GM21529 (cell line): ENCODE data around the gene FH.
A peak's percentile ranks its signal among the peaks of the same experiment; 100 is the strongest.

Source experiments
- ATAC-seq: cut with Tn5 transposase; IDR thresholded peaks from one replicate; pipeline ENCODE4 v1.9.1; 2021; ENCODE audit not compliant: unreplicated experiment

The FH gene

DNA sequence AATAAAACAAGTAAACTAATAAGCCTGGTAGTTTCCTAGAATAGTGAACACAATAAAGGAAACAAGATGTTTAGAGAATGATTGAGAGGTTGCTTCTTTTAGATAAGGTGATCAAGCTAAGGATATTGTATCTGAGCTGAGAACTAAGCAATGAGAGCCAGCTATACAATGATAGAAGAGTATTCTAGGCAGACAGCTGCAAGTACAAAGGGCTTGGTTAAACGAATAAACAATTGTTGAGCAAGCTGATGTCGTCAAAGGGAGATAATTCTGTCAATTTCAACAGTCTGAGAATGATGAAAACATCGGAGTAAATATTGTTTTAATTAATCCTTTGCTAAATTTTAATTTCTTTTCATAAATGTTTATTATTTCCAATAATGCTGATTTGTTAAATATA is 5.5 kb upstream of the FH start:
- ATAC-seq, result no peak

DNA sequence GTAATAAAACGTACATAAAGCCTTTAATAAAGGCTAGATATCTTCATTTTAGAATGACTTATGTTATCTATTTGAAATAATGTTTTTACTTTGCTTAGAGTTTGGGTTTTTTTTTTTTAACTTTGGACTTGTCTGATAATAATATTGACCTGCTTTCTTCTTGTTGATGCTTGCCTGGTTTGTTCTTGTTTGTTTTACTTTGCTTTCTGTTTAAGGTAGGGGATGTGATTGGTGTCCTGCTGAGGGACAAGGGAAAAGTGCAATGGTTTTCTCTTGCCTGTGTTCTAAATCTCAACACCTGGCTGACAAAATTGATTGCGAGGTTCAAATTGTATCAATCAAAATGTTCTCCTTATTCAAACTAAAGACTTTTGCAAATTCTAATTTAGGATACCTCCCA is 2.2 kb upstream of the FH start:
- no peak for ATAC-seq

DNA sequence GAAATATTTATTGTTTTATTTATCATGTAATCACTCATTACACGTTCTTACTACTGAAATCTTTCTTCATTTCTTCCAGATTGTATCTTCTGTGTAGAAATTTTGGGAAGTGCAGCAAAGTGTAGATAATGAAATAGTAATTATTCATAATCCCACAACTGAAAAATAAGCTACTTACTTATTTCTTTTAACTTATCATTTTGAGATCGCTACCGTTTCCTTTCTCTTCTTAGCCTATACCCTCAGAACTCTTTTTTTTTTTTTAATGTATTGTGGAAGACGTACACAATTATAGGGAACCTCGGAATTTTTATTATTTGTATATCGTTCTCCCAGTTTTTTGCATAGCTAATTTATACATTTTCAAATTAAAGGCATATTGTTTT is 518 bp upstream of the FH start:
- ATAC-seq, result no peak

DNA sequence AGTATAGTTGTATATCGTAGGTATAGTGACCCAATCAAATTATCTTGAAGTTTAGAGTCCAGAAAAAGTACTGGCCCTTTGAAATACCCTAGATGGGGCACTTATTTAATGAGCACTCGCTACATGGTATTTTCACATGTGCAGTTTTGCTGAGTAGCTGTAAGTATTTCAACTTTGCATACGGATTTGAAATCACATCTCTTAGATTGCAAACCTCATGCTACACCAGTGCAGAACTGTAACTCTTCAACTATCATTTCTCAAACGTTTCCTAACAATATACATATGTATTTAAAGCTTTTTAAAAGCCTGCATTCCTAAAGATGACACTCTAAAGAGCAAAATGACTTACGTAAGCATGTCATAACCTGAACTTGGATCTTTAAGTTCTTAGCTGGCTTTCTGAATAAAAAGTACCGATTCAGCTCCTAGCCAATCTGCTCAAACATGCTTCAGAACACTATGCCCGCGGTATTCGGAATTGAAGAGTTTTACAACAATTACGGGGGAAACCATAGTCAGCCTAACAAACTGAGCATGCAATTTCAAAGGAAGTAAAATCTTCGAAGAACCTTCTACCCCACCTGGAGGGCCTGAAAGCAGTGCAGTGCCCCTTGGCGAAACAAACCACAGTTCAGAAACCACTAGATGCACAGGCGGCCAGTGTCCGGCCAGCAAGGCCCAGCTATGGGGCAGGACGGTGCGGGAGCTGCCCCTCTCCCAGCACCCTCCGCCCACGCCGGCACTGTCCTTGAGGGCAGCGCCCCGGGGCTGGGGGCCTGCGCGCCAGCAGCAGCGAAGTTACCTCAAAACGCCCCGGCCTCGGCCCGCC is 863 bp downstream of the FH start:
- ATAC-seq, result peak; percentile 31

DNA sequence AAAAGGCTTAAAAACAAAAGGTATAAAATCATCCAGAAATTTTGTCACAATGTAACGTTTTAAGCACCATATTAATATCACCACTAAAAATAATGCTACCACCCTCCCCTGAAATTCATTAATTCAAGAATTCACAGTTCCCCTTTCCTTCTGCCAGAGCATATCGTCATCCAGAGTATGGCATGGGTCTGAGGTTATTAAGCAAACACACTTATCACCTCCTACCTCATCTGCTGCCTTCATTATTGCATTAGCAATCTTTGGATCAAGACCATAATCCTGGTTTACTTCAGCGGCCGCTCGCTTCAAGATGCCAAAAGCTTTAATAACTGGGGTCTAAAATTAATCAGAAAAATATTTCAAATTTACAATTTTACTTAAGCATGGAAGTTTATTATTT is 6.2 kb downstream of the FH start:
- no peak for ATAC-seq

DNA sequence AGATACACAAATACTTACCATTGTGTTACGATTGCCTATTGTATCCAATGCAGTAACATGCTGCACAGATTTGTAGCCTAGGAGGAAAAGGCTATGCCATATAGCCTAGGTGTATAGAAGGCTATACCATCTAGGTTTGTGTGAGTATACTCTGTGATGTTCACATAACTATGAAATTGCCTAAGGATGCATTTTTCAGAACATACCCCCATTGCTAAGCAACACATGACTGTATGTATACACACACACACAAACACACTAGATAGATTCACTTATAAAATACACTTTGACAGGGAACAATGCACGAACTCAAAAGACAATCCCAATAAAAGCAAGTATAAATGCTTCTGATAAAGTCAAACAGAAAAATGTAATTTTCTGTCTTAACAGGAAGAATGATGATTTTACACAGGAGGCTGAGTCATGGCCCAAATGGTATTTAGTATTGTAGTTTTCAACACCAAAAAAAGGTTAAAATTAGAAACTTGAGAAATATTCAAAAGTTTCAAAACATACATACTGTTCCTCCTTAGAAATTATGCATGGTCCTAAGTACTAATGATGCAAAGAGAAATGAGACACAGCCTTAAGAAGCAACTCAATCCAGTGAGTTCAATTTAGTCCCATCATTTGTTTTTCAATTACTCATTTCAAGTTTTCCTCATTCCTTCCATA is 12.2 kb downstream of the FH start:
- no peak for ATAC-seq

DNA sequence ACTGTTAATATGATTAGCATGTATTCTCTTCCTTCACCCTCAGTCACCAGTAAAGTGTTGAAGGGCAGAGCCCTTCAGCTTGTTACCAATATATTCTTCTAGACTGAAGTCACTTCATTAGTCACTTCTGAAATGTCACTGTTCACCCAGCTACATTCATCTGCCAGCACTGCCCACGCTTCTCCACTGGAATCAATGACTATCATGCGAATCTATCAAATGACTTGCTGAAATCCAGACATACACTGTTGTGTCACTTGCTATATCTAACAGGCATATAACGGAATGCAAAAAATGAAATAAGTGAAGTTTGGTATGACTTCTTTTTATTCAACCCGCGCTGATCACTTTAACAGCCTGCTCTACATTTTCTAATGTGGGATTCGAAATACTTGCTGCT is 16.1 kb downstream of the FH start:
- ATAC-seq, result no peak

DNA sequence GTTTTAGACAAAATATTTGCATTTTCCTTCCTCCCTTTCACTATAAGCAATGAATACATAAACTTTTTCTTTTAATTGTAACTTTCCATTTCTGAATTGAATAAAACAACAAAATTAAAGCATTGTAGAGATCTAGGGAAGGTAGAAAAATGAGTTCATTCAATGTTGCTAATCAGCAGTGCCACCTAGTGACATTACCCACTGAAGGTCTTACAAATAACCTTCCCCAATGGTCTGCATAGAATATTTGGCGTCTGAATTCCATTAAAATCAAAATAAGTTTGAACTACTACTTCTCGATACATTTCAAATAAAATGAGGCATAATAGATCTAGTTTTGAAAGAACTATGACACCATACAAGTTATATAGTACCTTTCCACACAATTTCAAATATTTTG is 19.6 kb downstream of the FH start:
- ATAC-seq, result peak; percentile 55

DNA sequence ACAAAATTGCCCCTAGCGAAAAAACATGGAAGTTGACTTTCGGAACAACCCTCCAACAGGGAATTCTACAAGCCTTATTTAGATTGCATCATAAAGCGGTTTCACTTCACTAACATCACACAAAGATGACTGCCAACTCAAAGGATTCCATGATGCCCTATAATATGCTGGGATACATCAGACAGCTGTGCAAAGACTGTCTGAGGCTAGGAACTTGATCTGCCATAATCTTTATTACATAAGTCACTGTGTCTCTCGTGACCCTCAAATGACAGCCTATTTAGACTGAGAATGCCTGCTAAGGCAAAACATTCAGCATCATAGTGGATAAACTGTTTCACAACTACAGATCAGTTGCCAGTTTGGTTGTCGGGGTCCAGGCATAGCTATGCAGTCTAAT is 23.8 kb downstream of the FH start:
- ATAC-seq, result no peak

DNA sequence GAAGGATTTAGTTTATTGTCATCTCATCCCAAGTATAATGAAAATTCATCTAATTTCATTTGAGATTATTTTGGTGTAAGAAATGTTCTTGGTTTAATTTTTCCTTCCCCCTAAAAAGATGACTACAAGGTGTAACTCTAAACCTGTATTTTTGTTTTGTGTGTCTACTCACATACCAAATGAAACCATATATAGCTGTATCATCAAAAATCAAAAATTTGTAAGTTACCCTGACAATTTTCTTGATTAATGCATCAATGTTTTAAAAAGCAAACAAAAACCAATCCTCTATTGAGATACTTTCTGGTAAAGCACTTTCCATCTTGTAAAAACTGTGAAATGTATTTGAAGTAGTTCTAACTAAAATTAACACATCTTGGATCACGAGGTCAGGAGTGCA is 30.8 kb downstream of the FH start:
- no peak for ATAC-seq

DNA sequence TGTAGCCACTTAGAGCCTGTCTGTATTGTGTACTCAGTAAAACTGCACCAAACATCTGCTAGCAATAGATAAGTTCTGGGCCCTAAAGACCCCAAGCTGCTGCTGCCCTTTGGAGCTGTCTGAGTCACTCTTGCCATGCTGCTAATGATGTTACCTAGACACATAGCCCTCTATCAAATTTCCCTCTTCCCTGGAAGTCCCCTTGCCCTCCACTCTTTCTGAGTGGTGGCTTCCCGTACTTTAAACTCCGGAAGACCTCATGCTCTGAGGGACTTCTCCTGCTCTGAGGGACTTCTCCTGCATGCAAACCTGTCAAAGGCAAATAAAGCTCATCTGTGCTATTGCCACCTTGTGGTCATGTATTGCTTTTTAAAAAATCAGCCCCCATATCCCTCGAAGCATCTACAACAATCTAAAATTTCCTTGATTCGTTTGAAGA is 34.0 kb downstream of the FH start:
- ATAC-seq, result peak; percentile 71

DNA sequence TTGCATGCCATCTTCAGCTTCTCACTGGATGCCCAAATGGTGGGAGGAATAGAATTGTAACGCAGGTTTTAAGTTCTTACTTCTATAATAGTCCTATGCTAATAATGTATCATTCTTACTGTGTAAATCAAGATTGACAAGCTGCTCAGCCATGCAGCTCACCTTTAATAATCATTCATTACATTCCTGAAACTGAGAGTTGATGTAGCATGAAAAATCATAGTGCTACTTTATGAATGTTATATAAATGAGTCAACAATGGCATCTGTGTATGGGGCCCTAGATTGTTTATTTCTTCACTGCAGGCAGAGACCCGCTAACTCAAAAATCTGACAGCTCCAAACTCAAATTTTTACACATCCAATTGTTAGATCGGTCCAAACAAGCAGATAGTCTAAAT is 34.4 kb downstream of the FH start:
- ATAC-seq, result peak; percentile 58

DNA sequence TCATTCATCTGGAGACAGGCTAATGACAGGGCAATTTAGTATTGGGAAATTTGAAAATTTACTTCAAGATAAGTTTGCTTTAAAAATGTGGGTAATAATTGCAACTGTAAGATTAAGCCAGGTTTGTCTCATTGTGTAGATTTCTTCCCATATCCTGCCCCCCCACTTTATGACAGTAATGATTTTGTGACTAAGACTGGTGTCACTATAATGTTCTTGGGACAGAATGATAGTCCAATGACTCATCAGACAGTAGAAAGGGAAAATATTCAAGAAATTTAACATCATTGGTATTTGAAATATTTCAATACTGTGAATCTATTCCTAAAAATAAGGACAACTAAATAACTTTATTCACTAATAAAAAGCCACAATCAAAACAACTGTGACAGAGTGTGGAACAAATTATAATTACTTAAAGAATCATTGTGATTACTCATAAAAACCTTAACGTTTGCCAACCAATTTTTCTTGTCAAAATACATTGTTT is 36.7 kb downstream of the FH start:
- ATAC-seq, result no peak

DNA sequence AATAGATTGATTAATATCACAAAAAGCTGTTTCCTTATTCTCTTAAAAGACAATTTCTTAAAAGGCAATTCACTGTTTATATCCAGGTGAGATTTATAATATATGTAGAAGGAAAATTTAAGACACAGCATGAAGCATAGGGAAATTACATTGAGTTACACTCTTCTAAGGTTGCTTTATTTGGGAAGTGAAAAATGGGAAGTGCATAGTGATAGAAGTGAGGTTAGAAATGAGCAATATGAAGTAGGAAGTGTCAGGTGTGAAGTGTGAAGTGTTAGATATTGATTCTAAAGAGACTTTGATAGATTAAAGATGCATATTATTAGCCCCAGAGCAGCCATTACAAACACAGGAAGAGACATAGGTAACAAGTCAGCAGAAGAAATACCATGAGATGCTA is 40.3 kb downstream of the FH start:
- ATAC-seq, result no peak

DNA sequence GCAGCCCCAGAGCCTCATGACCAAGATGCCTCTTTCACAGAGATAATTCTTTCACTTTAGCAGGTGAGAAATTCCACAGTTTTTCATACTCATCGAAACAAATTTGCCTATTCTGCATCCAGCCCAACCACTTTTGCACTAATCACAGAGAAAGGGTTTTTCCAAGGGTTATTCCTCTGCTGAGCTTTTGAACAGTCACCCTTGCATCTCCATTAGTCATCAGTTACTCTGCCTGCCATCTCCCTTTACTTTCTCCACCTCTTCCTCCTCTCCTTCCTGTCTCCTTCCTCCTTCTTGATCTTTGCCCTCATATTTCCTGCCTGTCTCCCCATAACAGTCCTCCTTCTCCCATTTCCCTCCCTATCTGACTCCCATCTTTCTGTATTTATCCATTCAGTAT is 43.9 kb downstream of the FH start:
- no peak for ATAC-seq

DNA sequence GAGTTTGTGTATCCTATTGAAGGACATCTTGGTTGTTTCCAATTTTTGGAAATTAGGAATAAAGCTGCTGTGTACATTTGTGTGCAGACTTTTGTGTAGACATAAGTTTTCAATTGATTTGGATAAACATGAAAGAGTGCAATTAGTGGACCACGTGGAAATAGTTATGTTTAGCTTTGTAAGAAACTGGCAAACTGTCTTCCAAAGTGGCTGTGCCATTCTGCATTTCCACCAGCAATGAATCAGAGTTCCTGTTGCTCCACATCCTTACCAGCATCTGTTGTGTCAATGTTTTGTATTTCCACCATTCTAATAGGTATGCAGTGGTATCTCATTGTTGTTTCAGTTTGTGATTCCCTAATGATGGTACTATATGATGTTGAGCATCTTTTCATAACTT is 46.5 kb downstream of the FH start:
- ATAC-seq, result no peak

DNA sequence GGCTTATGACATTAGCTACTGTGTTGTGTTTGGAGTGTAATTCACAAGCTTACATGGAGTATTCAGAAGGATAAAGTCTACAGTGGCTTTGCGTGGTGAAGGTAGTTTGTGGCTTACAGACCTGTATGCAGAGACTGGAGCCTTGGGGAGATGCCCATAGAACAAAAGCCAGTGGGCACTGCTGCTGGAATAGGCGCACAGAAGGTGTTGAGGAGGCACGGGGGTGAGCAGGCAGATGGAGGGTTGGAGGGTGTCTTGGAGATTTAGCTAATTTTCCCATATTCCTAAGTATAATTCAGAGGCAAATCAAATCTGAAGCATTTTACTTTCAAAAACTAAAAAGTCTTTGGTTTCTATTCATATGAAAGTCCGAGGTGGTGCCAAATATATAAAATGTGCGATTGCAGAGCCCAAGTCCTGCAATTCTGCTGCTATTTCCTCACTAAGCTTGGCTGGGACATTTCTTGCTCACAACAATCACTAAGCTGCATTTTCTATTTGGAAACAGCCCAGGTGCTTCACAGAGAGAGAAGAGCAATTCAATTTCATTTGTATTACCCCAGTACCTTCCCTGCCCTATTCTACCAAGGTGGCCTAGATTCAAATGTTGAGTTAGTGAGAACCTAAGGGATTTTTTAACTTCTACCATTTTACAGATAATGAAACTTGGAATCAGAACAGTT is 48.5 kb downstream of the FH start:
- ATAC-seq, result no peak

DNA sequence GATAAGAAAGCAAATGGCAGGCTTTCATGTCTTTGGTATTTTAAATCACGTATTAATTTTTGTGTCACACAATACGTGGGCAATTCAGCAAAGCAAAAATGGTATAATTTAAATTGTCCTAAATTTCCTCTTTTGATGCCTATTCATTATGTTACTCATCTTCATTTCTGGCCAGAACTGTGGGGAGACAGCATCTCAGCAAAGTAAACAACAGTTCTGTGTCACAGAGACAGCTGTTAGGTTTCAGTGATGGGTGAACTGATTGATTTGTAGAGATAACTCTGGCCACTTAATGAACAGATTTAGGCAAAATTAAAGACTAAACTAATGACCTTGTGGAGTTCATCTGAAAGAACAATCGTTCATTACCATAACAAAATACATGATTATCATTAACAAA is 49.2 kb downstream of the FH start:
- ATAC-seq, result no peak

DNA sequence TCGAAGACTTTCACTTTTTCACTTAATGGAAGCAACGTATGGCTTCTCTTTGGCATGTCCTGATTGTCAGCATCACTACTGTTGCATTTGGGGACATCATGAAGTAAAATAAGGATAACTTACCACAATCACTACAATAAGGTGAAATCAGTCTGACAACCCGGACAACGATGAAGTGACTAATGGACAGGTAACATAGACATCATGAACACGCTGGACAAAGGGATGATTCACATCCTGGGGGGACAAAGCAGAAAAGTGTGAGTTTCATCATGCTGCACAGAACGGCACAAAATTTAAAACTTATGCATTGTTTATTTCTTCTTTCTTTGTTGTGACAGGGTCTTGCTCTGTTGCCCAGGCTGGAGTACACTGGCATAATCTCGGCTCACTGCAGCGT is 53.9 kb downstream of the FH start:
- no peak for ATAC-seq

DNA sequence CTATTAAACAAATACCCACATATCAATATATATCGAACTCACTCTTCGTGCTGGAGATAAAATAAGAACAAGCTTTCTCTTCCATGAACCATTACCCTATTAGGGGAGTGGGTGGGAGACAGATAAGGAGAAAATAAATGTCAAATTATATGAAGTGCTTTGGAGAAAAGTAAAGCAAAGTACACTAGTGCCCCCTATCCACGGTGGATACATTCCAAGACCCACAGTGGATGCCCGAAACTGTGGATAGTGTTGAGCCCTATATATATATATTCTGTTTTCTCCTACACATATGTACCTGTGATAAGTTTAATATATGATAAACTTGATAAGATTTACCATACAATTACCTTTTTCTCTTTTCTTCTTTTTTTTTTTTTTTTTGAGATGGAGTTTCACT is 54.6 kb downstream of the FH start:
- ATAC-seq, result no peak

DNA sequence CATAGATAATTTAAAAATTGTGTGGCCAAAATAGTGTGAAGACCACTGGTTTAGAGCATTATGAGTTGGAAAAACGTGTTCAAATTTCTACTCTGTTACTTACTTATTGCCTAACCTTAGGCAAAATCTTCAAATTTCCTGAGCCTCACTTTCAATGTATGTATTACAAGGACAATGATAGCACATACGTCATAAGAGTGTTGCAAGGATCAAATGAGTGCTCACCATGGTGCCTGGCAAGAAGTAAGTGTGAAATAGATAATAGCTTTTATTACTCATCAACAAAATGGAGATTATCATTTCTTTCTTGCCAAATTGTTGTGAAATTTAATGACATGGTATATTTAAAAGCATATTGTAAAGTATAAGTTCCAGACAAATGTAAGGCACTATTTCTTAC is 57.2 kb downstream of the FH start:
- no peak for ATAC-seq
